IMR-90 (cell line): ENCODE measurements around the gene TMEM145. TPM values are rescaled to one million over a fixed set of nuclear protein-coding genes. Genes with fewer than 3 reads are reported as not detected.

Experiments
- ATAC-seq: fragments of 200-7000 bp; cut with Tn5 transposase; 2 replicates; pipeline ENCODE4 v1.9.1; 2020; ENCODE audit warnings: low read depth, mild to moderate bottlenecking, moderate library complexity
- BruUV-seq: library from RNA; stranded (reverse); fragments of 400-500 nt; replicated peaks from 2 replicates; lab custom pipeline; 2021; lab: Mats Ljungman, UMichigan
- CTCF ChIA-PET: fragments of 300-600 bp; formaldehyde crosslinking; extraction: SDS; loops from one replicate; lab custom pipeline; 2021; ENCODE audit warnings: antibody characterized with exemption; lab: Yijun Ruan, JAX
- POLR2A ChIA-PET: fragments of 300-600 bp; sonication (Branson Sonifier 250); formaldehyde crosslinking; loops from one replicate; lab custom pipeline; 2022; ENCODE audit warnings: antibody characterized with exemption; ENCODE audit not compliant: unreplicated experiment; lab: Charles Lee
- DNase-seq: peaks from one replicate; pipeline ENCODE4 v3.0.0; 2013
- H2AFZ ChIP-seq: replicated peaks from 2 replicates; pipeline ENCODE3; 2013; ENCODE audit warnings: low read length, mild to moderate bottlenecking; ENCODE audit not compliant: poor library complexity
- H2AK5ac ChIP-seq: 2 replicates; pipeline ENCODE4 v1.6.1; 2013; ENCODE audit warnings: low read depth, low read length, inconsistent platforms
- H2AK9ac ChIP-seq: replicated peaks from 2 replicates; pipeline ENCODE3; 2013; ENCODE audit warnings: mild to moderate bottlenecking, low read depth, low read length, moderate library complexity; ENCODE audit not compliant: poor library complexity
- H2BK120ac ChIP-seq: 2 replicates; pipeline ENCODE4 v1.6.1; 2013; ENCODE audit warnings: low read depth, low read length, inconsistent platforms
- H2BK15ac ChIP-seq: 3 replicates; pipeline ENCODE4 v1.6.1; 2013; ENCODE audit warnings: low read depth, low read length, inconsistent platforms
- H2BK20ac ChIP-seq: 2 replicates; pipeline ENCODE4 v1.6.1; 2013; ENCODE audit warnings: low read depth, mild to moderate bottlenecking, inconsistent platforms, low read length, moderate library complexity
- H2BK5ac ChIP-seq: 2 replicates; pipeline ENCODE4 v1.6.1; 2013; ENCODE audit warnings: mild to moderate bottlenecking, low read depth, low read length, inconsistent platforms; ENCODE audit not compliant: poor library complexity, severe bottlenecking
- H3K14ac ChIP-seq: replicated peaks from 2 replicates; pipeline ENCODE4 v1.6.1; 2013; ENCODE audit warnings: low read depth, low read length, inconsistent platforms
- H3K18ac ChIP-seq: 2 replicates; pipeline ENCODE4 v1.6.1; 2013; ENCODE audit warnings: low read depth, low read length, control low read depth
- H3K23ac ChIP-seq: 2 replicates; pipeline ENCODE4 v1.6.1; 2013; ENCODE audit warnings: low read depth, low read length, inconsistent platforms
- H3K27ac ChIP-seq: 2 replicates; pipeline ENCODE4 v1.5.1; 2013; ENCODE audit warnings: mild to moderate bottlenecking, control low read depth, low read length; ENCODE audit not compliant: insufficient read depth
- H3K27me3 ChIP-seq: 2 replicates; pipeline ENCODE4 v1.6.1; 2013; ENCODE audit warnings: low read length; ENCODE audit not compliant: control insufficient read depth, insufficient read depth
- H3K36me3 ChIP-seq: 2 replicates; pipeline ENCODE4 v1.6.1; 2013; ENCODE audit warnings: low read length, mixed read lengths; ENCODE audit not compliant: control insufficient read depth, insufficient read depth
- H3K4ac ChIP-seq: 2 replicates; pipeline ENCODE4 v1.6.1; 2013; ENCODE audit warnings: low read depth, low read length, inconsistent platforms
- H3K4me1 ChIP-seq: 2 replicates; pipeline ENCODE4 v1.6.1; 2013; ENCODE audit warnings: low read length, mixed read lengths; ENCODE audit not compliant: control insufficient read depth, insufficient read depth
- H3K4me2 ChIP-seq: 2 replicates; pipeline ENCODE4 v1.6.1; 2013; ENCODE audit warnings: low read depth, mild to moderate bottlenecking, control low read depth, low read length, moderate library complexity
- H3K4me3 ChIP-seq: 2 replicates; pipeline ENCODE4 v1.5.1; 2013; ENCODE audit warnings: low read depth, mild to moderate bottlenecking, control low read depth, low read length, moderate library complexity; ENCODE audit not compliant: insufficient read depth
- H3K56ac ChIP-seq: 2 replicates; pipeline ENCODE4 v1.6.1; 2013; ENCODE audit warnings: low read length, inconsistent platforms; ENCODE audit not compliant: insufficient read depth; ENCODE audit errors: extremely low read depth
- H3K79me1 ChIP-seq, 2 experiments: 2 replicates each; pipeline ENCODE4 v1.6.1; 2013; ENCODE audit warnings: low read length in 2 of 2, inconsistent platforms in 1 of 2, low read depth in 1 of 2
- H3K9ac ChIP-seq: 2 replicates; pipeline ENCODE4 v1.6.1; 2013; ENCODE audit warnings: low read depth, low read length, control low read depth
- H3K9me1 ChIP-seq: 2 replicates; pipeline ENCODE4 v1.6.1; 2013; ENCODE audit warnings: low read length, inconsistent platforms; ENCODE audit not compliant: insufficient read depth
- H3K9me3 ChIP-seq: 2 replicates; pipeline ENCODE4 v1.6.1; 2013; ENCODE audit warnings: low read length; ENCODE audit not compliant: control insufficient read depth, insufficient read depth
- H4K20me1 ChIP-seq: 2 replicates; pipeline ENCODE4 v1.6.1; 2013; ENCODE audit warnings: low read length, inconsistent platforms; ENCODE audit not compliant: insufficient read depth
- H4K5ac ChIP-seq: 2 replicates; pipeline ENCODE4 v1.6.1; 2013; ENCODE audit warnings: mild to moderate bottlenecking, low read depth, low read length, control low read depth
- H4K8ac ChIP-seq, 2 experiments: 2 replicates each; pipeline ENCODE4 v1.6.1; 2013; ENCODE audit warnings: low read depth in 2 of 2, low read length in 2 of 2, control low read depth in 1 of 2, inconsistent platforms in 1 of 2
- H4K91ac ChIP-seq: 2 replicates; pipeline ENCODE4 v1.6.1; 2013; ENCODE audit warnings: low read depth, low read length, inconsistent platforms; ENCODE audit not compliant: insufficient read depth
- CEBPB ChIP-seq: IDR thresholded peaks from 2 replicates; pipeline ENCODE4 v1.6.1; 2012; ENCODE audit warnings: low read depth, low read length, improper control_type of control experiment
- POLR2A ChIP-seq: IDR thresholded peaks from 2 replicates; pipeline ENCODE4 v1.6.1; 2012; ENCODE audit warnings: mild to moderate bottlenecking, low read depth, low read length
- WGBS, 2 experiments: methylation state at CpG; one replicate each; pipeline versions ENCODE4 v1.1.5 to v1.1.7; 2013; ENCODE audit warnings: missing lambda C conversion rate in 2 of 2; ENCODE audit not compliant: insufficient read length in 1 of 2; ENCODE audit errors: extremely low coverage in 2 of 2; 5-methylcytosine and 5-hydroxymethylcytosine counted together
- dilution Hi-C: fragments of 300-500 bp; cut with HindIII; formaldehyde crosslinking; loops from one replicate; pipeline ENCODE4 v1.14.3; 2018; ENCODE audit warnings: low sequenced_read_pairs; ENCODE audit not compliant: unreplicated experiment
- in situ Hi-C: fragments of 300-500 bp; cut with MboI; formaldehyde crosslinking; loops from 3 replicates; pipeline ENCODE4 v1.14.3; 2019; ENCODE audit warnings: low sequenced_read_pairs, inconsistent platforms, mixed read lengths
- intact Hi-C: fragments of 100-400 bp; cut with micrococcal nuclease; formaldehyde crosslinking; loops from 2 replicates; pipeline ENCODE4 v1.10.0; 2022
- polyA plus RNA-seq, 3 experiments: library from polyadenylated mRNA; depleted of rRNA; stranded (reverse); fragments of >200 nt; gene quantifications; 2 replicates each; pipeline ENCODE4 v1.2.3, GENCODE V29; 2012; ENCODE audit warnings: low replicate concordance in 1 of 3
- total RNA-seq: library from RNA; depleted of rRNA; stranded (reverse); fragments of >200 nt; gene quantifications from 2 replicates; pipeline ENCODE4 v1.2.3, GENCODE V29; 2012

Gene TMEM145
- total and polyA plus RNA-seq, 2 of the 4 experiments (the other 2 are of a cell fraction) = under 0.01 to 0.41 TPM

- Histone ChIP-seq H2AK5ac (peak overlapping the region; percentile 100), H2BK20ac (peak overlapping the region; percentile 57), H4K8ac (peak overlapping the region; percentile 58 to 98; a peak in 3 of 4 replicates), H3K14ac (peak overlapping the region; percentile 99), H3K18ac (peak overlapping the region; percentile 79), H4K20me1 (peaks cover 14% of the 10 kb centered on the region; the same call in 1 of the 2 replicates), H3K9me3 (no peaks in the 10 kb centered on the region), H3K23ac (peak overlapping the region; percentile 97), H3K4me3 (peak overlapping the region; percentile 71), H3K27me3 (no peaks in the 10 kb centered on the region), H4K91ac (peak overlapping the region; percentile 96), H3K56ac (peak overlapping the region; percentile 66; the same call in 1 of the 2 replicates), H3K36me3 (peaks cover 23% of the 10 kb centered on the region), H2BK5ac (peak overlapping the region; percentile 90), H2BK120ac (peak overlapping the region; percentile 77), H3K4ac (peak overlapping the region; percentile 99), H3K9me1 (peaks cover 7% of the 10 kb centered on the region), H2BK15ac (peak overlapping the region; percentile 72; the same call in 1 of the 3 replicates), H3K27ac (peak overlapping the region; percentile 88), H3K79me1 (peaks cover 24 to 51% of the 10 kb centered on the region in 2 experiments), H3K4me1 (peaks cover 11% of the 10 kb centered on the region), H2AK9ac (peak overlapping the region; percentile 99), H2AFZ (peak overlapping the region; percentile 88), H3K9ac (peak overlapping the region; percentile 93), H4K5ac (peak overlapping the region; percentile 95), H3K4me2 (peak overlapping the region; percentile 95)
- CTCF ChIA-PET = interaction anchor here (1.2 to 2.7 kb wide), 3 partner anchors 9 to 25 kb away, joined by 3 to 12 read pairs (median 3); no protein-coding TSS in a partner anchor
- peak; percentile 79; the same call in 1 of the 2 replicates for TF ChIP-seq POLR2A
- no peak for TF ChIP-seq CEBPB
- intact Hi-C loops = no loop called here
- in situ Hi-C loops = no loop called here
- 58% methylated on average over 2 of the region's 18 CpGs; no CpG with 5 or more reads in 1 of the 2 experiments for WGBS, 2 experiments
- no TSS peak for BruUV-seq
- ATAC-seq = no peak
- dilution Hi-C loops = no loop called here
- no peak for DNase-seq
- POLR2A ChIA-PET = interaction anchor here (0.6 kb wide), 1 partner anchor 14 kb away, joined by 3 read pairs; no protein-coding TSS in a partner anchor
Measured at GRCh38 chr19:42270346-42271044, 42.6 kb upstream of the TMEM145 start.
